Neural cell (in vitro differentiated cells): ENCODE data around the gene FUT8. TPM values are rescaled to one million over a fixed set of nuclear protein-coding genes. Genes with fewer than 3 reads are reported as not detected.

Experiments
- H2AFZ ChIP-seq: fragments of 200-600, 300-800 bp; sonication (generic), shearing (Covaris generic); 2 replicates; pipeline ENCODE4 v1.6.0; 2014; ENCODE audit warnings: low read depth, mild to moderate bottlenecking, antibody characterized with exemption, low read length, moderate library complexity
- H3F3A ChIP-seq: fragments of 200-600 bp; shearing (Covaris generic); 2 replicates; pipeline ENCODE4 v1.6.1; 2016; ENCODE audit warnings: mild to moderate bottlenecking, moderate library complexity, mixed read lengths, antibody characterized with exemption, low read length; ENCODE audit not compliant: insufficient read depth, poor library complexity, severe bottlenecking
- H3K27ac ChIP-seq: fragments of 200-600, 300-800 bp; sonication (generic), shearing (Covaris generic); 2 replicates; pipeline ENCODE4 v1.5.1; 2014; ENCODE audit warnings: mild to moderate bottlenecking, low read length, moderate library complexity
- H3K27me3 ChIP-seq: fragments of 300-800, 200-600 bp; sonication (generic), shearing (Covaris generic); 2 replicates; pipeline ENCODE4 v1.6.0; 2014; ENCODE audit warnings: mild to moderate bottlenecking, low read depth, low read length, moderate library complexity; ENCODE audit not compliant: insufficient read depth
- H3K36me3 ChIP-seq: fragments of 300-800, 200-600 bp; sonication (generic), shearing (Covaris generic); 2 replicates; pipeline ENCODE4 v1.5.1; 2014; ENCODE audit warnings: mild to moderate bottlenecking, antibody characterized with exemption, low read length, moderate library complexity; ENCODE audit not compliant: insufficient read depth
- H3K4me2 ChIP-seq: fragments of 300-800, 200-600 bp; sonication (generic), shearing (Covaris generic); 2 replicates; pipeline ENCODE4 v1.6.0; 2014; ENCODE audit warnings: mild to moderate bottlenecking, low read length
- H3K4me3 ChIP-seq: fragments of 300-800, 200-600 bp; sonication (generic), shearing (Covaris generic); 2 replicates; pipeline ENCODE4 v1.5.1; 2014; ENCODE audit warnings: mild to moderate bottlenecking, low read length, moderate library complexity
- H3K79me2 ChIP-seq: fragments of 200-600 bp; shearing (Covaris generic); replicated peaks from 2 replicates; pipeline ENCODE4 v1.6.0; 2014; ENCODE audit warnings: mild to moderate bottlenecking, low read length, moderate library complexity; ENCODE audit not compliant: insufficient read depth
- H3K9ac ChIP-seq: fragments of 300-800, 200-600 bp; sonication (generic), shearing (Covaris generic); 2 replicates; pipeline ENCODE4 v1.6.1; 2016; ENCODE audit warnings: mild to moderate bottlenecking, low read length, mixed read lengths
- H3K9me2 ChIP-seq: fragments of 200-600 bp; shearing (Covaris generic); 2 replicates; pipeline ENCODE4 v1.6.1; 2016; ENCODE audit warnings: mild to moderate bottlenecking, low read length, mixed read lengths; ENCODE audit not compliant: insufficient read depth
- H3K9me3 ChIP-seq: fragments of 200-600, 300-800 bp; sonication (generic), shearing (Covaris generic); 2 replicates; pipeline ENCODE4 v1.6.1; 2016; ENCODE audit warnings: mild to moderate bottlenecking, mixed run types, low read length, moderate library complexity, mixed read lengths
- H4K20me1 ChIP-seq: fragments of 200-600 bp; shearing (Covaris generic); 2 replicates; pipeline ENCODE4 v1.6.1; 2016; ENCODE audit warnings: mild to moderate bottlenecking, mixed run types; ENCODE audit not compliant: insufficient read depth
- EP300 ChIP-seq: fragments of 450-650 bp; conservative IDR thresholded peaks from 2 replicates; pipeline ENCODE4 v1.6.1; 2014; ENCODE audit warnings: antibody characterized with exemption, mild to moderate bottlenecking, moderate library complexity; ENCODE audit not compliant: poor library complexity, severe bottlenecking
- EZH2 ChIP-seq: fragments of 200-600, 300-800 bp; shearing (Covaris generic), sonication (generic); IDR thresholded peaks from 2 replicates; pipeline ENCODE4 v1.6.1; 2014; ENCODE audit warnings: antibody characterized with exemption, low read length, borderline replicate concordance, mild to moderate bottlenecking; ENCODE audit not compliant: insufficient read depth, poor library complexity, severe bottlenecking
- MXI1 ChIP-seq: fragments of 450-650 bp; conservative IDR thresholded peaks from 2 replicates; pipeline ENCODE4 v1.6.1; 2014; ENCODE audit warnings: antibody characterized with exemption, mild to moderate bottlenecking; ENCODE audit not compliant: poor library complexity, severe bottlenecking
- SMC3 ChIP-seq: fragments of 450-650 bp; conservative IDR thresholded peaks from 2 replicates; pipeline ENCODE4 v1.6.1; 2014; ENCODE audit warnings: antibody characterized with exemption, mild to moderate bottlenecking, moderate library complexity; ENCODE audit not compliant: poor library complexity
- TAF1 ChIP-seq: IDR thresholded peaks from 2 replicates; pipeline ENCODE4 v1.6.1; 2012; ENCODE audit warnings: low read depth
- polyA plus RNA-seq: library from polyadenylated mRNA; depleted of rRNA; stranded (reverse); fragments of >200 nt; gene quantifications from 2 replicates; pipeline ENCODE4 v1.2.3, GENCODE V29; 2014
- TF ChIP-seq, protein P1 (sequence below): IDR thresholded peaks from 2 replicates; pipeline ENCODE4 v1.6.1; 2012; ENCODE audit warnings: borderline replicate concordance
- TF ChIP-seq, protein P2 (sequence below): fragments of 450-650 bp; IDR thresholded peaks from 2 replicates; pipeline ENCODE4 v1.5.1; 2014; ENCODE audit warnings: antibody characterized with exemption, mild to moderate bottlenecking, moderate library complexity; ENCODE audit not compliant: poor library complexity, severe bottlenecking

The FUT8 gene
- polyA plus RNA-seq, 1 donor from 2014 or later = 72.8 TPM

DNA sequence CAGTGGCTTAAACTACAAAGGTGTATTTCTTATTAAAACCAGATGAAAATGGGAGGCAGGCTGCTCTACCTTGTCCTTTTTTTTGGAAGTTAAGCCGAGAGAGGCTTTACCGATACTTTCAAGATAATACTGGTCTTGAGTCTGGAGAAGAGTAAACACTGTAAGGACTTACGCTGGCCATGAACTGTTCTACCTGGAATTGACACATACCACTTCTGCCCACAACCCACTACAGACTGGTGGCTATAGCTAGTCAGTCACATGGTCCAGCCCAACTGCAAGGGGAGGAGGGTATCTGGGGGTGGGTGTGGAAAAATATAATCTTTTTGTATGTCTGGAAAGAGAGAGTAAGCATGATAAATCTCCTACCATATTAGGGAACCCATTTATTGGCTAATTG lies 4.4 kb upstream of the FUT8 start:
- Histone ChIP-seq H3K9ac (no peak overlapping the region), H3K4me3 (no peak overlapping the region), H4K20me1 (no peaks in the 10 kb centered on the region), H3K4me2 (no peak overlapping the region), H3F3A (peaks cover 6% of the 10 kb centered on the region), H2AFZ (no peak overlapping the region), H3K9me3 (no peaks in the 10 kb centered on the region), H3K27me3 (no peaks in the 10 kb centered on the region), H3K36me3 (no peaks in the 10 kb centered on the region), H3K9me2 (no peaks in the 10 kb centered on the region), H3K27ac (no peak overlapping the region), H3K79me2 (no peaks in the 10 kb centered on the region)
- TF ChIP-seq, protein P1, sequence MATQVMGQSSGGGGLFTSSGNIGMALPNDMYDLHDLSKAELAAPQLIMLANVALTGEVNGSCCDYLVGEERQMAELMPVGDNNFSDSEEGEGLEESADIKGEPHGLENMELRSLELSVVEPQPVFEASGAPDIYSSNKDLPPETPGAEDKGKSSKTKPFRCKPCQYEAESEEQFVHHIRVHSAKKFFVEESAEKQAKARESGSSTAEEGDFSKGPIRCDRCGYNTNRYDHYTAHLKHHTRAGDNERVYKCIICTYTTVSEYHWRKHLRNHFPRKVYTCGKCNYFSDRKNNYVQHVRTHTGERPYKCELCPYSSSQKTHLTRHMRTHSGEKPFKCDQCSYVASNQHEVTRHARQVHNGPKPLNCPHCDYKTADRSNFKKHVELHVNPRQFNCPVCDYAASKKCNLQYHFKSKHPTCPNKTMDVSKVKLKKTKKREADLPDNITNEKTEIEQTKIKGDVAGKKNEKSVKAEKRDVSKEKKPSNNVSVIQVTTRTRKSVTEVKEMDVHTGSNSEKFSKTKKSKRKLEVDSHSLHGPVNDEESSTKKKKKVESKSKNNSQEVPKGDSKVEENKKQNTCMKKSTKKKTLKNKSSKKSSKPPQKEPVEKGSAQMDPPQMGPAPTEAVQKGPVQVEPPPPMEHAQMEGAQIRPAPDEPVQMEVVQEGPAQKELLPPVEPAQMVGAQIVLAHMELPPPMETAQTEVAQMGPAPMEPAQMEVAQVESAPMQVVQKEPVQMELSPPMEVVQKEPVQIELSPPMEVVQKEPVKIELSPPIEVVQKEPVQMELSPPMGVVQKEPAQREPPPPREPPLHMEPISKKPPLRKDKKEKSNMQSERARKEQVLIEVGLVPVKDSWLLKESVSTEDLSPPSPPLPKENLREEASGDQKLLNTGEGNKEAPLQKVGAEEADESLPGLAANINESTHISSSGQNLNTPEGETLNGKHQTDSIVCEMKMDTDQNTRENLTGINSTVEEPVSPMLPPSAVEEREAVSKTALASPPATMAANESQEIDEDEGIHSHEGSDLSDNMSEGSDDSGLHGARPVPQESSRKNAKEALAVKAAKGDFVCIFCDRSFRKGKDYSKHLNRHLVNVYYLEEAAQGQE = no peak
- TF ChIP-seq EZH2 (no peak), EP300 (no peak), MXI1 (no peak), TAF1 (no peak), SMC3 (no peak)
- TF ChIP-seq, protein P2, sequence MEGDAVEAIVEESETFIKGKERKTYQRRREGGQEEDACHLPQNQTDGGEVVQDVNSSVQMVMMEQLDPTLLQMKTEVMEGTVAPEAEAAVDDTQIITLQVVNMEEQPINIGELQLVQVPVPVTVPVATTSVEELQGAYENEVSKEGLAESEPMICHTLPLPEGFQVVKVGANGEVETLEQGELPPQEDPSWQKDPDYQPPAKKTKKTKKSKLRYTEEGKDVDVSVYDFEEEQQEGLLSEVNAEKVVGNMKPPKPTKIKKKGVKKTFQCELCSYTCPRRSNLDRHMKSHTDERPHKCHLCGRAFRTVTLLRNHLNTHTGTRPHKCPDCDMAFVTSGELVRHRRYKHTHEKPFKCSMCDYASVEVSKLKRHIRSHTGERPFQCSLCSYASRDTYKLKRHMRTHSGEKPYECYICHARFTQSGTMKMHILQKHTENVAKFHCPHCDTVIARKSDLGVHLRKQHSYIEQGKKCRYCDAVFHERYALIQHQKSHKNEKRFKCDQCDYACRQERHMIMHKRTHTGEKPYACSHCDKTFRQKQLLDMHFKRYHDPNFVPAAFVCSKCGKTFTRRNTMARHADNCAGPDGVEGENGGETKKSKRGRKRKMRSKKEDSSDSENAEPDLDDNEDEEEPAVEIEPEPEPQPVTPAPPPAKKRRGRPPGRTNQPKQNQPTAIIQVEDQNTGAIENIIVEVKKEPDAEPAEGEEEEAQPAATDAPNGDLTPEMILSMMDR = no peak

DNA sequence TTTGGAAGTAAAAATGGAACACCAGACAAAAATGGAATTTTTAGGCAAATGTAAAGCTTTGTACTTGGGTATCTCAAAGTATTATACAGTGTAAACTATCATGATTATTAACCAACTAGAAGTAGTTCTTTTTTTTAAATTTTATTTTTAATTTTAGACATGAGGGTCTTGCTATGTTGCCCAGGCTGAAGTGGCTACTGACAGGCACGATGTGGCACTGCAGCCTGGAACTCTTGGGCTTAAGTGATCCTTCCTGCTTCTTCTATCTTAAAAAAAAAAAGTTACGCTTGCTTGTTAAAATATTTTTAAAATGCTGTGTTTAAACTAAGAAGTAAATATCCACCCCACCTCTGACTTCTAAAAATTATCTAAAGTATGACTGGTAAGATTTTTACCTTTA lies 1.9 kb upstream of the FUT8 start:
- Histone ChIP-seq H3K36me3 (no peaks in the 10 kb centered on the region), H2AFZ (no peak overlapping the region), H3K27me3 (no peaks in the 10 kb centered on the region), H3K4me2 (no peak overlapping the region), H3K4me3 (no peak overlapping the region), H4K20me1 (no peaks in the 10 kb centered on the region), H3K9ac (no peak overlapping the region), H3K79me2 (peaks cover 21% of the 10 kb centered on the region), H3K9me3 (no peaks in the 10 kb centered on the region), H3K27ac (no peak overlapping the region), H3K9me2 (no peaks in the 10 kb centered on the region), H3F3A (peaks cover 6% of the 10 kb centered on the region)
- TF ChIP-seq SMC3 (no peak), MXI1 (no peak)

DNA sequence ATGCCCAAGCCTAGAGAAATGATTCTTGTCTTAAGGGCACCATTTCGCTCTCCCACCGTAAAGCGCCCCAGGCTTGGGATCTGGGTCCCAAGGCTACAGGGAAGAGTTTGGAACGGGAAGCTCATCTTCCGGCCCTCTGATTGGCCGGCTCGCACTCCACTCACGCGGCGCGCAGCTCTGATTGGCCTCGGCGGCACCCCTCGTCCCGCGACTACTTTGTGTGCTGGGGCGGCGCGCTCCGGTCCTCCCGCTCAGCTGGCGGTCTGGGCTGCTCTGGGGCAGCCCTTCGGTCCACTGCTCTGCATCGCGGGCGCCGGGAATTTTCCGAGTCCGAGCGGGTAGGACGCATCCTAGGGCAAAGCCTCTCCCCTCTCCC lies 886 bp upstream of the FUT8 start:
- Histone ChIP-seq H3K9me3 (no peaks in the 10 kb centered on the region), H2AFZ (peak overlapping the region; percentile 61), H3K27me3 (no peaks in the 10 kb centered on the region), H3K27ac (peak overlapping the region; percentile 68), H3K9ac (peak overlapping the region; percentile 89), H3K4me2 (peak overlapping the region; percentile 44), H3K79me2 (peaks cover 31% of the 10 kb centered on the region), H4K20me1 (no peaks in the 10 kb centered on the region), H3K9me2 (no peaks in the 10 kb centered on the region), H3K36me3 (no peaks in the 10 kb centered on the region), H3F3A (peaks cover 6% of the 10 kb centered on the region), H3K4me3 (peak overlapping the region; percentile 77)
- no peak for TF ChIP-seq SMC3
